ENCODE data around the gene ABTB2.

ABTB2 gene

DNA sequence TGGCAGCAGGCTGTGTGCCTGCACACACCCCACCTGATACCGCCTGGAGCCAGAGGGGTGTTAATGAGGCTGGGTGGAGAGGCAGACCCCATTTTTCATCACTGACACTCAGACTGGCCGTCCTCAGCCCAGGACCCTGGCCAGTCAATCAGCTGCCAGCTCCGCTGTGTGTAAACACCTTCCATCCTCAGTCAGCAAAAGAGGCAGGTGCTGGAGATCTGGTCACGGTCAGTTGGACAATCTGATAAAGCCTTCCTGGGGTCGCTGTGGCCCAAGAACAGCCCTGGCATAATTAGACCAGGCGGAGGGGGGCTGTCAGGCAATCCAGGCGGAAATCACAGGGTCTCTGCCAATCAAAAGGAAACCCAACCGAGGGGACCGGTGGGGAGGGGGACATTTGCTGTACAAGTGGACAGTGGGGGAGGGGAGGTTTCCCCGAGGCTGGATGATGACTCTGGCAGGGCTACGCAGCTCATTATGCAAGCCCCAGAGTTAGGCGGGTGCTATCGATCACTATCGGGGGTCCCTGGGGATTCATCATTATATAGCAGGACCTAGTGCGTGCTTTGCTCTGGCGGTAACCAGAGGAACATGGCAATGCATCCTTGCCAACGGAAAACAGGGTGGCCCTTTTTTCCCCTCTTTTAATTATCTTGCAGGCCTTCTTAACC lies 72.9 kb downstream of the ABTB2 start:
- TF ChIP-seq SIN3A (IDR thresholded peaks at IDR 0.05; ENCODE audit: borderline replicate concordance, insufficient read depth, low read length): no peak
- TF ChIP-seq FOXP2 (optimal IDR thresholded peaks at IDR 0.05; ENCODE audit: borderline replicate concordance, extremely low read depth, extremely low read length, insufficient read depth): peak; percentile 23

DNA sequence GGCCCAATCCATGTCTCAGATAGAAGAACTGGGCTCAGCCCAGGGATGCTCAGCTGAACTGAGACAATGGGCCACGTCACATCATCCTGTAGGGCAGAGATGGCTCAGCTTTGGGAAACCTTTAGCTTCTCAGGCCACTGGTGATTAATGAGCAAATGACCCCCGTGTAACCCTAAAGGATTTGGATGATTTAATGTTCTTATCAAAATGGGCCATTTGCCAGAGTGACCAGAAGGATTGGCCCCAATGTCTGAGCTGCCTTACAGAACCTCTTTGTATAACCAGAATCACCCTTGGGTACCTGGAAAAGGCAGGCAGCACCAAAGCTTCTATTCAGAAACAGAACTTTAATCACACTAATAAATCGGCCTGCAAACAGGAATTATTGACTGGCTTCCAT lies 73.7 kb downstream of the ABTB2 start:
- no peak for TF ChIP-seq FOXP2 (optimal IDR thresholded peaks at IDR 0.05; ENCODE audit: borderline replicate concordance, extremely low read depth, extremely low read length, insufficient read depth)

DNA sequence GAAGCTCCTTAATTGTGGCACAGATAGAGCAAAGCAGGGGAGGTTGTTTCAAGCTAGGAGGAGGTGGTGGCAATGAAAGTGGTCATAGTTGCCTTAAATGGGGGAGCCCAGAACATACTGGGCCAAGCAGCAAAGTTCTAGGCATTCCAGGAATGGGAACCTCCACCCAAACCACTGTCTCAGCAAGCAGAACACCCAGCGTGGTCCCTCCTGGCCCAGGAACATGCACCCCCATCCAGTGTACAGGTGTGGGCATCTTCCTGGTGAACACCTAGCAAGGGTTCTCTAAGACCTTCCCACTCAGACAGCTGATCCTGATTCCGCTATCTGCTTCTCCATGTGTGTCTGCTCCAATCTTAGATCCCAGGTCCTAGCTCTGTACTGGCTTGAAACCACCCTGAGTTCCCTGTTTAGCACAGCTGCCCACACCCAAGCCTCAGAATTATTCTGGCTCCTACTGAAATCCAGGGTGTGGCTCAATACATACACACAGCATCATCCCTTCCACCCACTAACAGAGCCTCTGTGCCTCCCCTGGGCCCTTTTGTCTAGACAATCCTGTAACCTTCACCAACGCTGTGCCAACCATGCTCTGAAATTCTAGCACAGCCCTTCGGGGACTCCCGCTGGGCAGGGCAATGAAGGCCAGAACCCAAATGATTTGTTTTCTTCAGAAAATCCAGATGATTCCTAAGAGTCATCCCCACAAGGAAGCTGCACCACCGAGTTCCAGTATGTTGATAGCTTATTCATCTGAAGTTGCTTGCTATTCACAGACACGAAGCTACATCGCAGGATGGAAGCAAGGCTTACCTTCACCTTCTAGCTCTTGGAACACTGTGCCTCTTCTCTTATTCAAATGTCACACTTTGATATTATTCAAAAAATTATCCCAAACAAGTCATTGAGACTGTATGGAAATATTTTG lies 76.6 kb downstream of the ABTB2 start:
- no peak for TF ChIP-seq TAF1 (IDR thresholded peaks at IDR 0.05; ENCODE audit: borderline replicate concordance, insufficient read depth, low read length)
- TF ChIP-seq FOXP2 (optimal IDR thresholded peaks at IDR 0.05; ENCODE audit: borderline replicate concordance, extremely low read depth, extremely low read length, insufficient read depth): no peak
- no peak for TF ChIP-seq SIN3A (IDR thresholded peaks at IDR 0.05; ENCODE audit: borderline replicate concordance, insufficient read depth, low read length)
- TF ChIP-seq POLR2AphosphoS5 (IDR thresholded peaks at IDR 0.05; ENCODE audit: low read depth, low read length): no peak
- TF ChIP-seq, protein P1, sequence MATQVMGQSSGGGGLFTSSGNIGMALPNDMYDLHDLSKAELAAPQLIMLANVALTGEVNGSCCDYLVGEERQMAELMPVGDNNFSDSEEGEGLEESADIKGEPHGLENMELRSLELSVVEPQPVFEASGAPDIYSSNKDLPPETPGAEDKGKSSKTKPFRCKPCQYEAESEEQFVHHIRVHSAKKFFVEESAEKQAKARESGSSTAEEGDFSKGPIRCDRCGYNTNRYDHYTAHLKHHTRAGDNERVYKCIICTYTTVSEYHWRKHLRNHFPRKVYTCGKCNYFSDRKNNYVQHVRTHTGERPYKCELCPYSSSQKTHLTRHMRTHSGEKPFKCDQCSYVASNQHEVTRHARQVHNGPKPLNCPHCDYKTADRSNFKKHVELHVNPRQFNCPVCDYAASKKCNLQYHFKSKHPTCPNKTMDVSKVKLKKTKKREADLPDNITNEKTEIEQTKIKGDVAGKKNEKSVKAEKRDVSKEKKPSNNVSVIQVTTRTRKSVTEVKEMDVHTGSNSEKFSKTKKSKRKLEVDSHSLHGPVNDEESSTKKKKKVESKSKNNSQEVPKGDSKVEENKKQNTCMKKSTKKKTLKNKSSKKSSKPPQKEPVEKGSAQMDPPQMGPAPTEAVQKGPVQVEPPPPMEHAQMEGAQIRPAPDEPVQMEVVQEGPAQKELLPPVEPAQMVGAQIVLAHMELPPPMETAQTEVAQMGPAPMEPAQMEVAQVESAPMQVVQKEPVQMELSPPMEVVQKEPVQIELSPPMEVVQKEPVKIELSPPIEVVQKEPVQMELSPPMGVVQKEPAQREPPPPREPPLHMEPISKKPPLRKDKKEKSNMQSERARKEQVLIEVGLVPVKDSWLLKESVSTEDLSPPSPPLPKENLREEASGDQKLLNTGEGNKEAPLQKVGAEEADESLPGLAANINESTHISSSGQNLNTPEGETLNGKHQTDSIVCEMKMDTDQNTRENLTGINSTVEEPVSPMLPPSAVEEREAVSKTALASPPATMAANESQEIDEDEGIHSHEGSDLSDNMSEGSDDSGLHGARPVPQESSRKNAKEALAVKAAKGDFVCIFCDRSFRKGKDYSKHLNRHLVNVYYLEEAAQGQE (IDR thresholded peaks at IDR 0.05; ENCODE audit: insufficient read depth in 1 of 2, low read depth in 2 of 2, low read length in 2 of 2): no peak

DNA sequence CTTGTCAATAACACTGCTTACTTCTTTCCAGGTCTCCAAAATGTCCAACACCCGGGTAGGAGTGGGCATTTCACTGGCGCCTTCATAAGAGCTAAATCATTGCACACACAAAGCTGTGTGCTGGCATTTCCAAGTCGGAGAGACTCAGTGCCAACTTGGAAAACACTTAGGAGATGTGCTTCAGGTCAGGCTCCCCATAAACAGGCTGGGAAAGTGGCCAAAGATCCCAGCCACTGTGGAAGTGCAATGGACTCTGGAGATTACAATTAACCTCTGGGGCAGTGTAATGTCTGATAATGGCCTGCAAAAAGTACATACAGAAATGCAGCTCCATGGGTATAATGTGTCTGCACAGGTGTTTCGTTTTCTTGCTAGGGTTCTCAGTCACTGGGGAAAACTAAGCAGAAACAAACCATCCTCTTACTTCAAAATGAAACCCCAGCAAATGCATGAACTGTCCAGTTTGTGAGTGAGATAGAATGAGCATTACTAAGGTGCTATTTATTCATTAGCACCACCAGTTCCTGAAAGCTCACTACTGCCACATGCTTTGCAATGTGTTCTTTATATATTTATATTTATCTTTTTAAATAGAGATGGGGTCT lies 79.0 kb downstream of the ABTB2 start:
- no peak for TF ChIP-seq POLR2AphosphoS5 (IDR thresholded peaks at IDR 0.05; ENCODE audit: low read depth, low read length)
- TF ChIP-seq, protein P1 (IDR thresholded peaks at IDR 0.05; ENCODE audit: insufficient read depth in 1 of 2, low read depth in 2 of 2, low read length in 2 of 2): no peak
- TF ChIP-seq SIN3A (IDR thresholded peaks at IDR 0.05; ENCODE audit: borderline replicate concordance, insufficient read depth, low read length): no peak
- TF ChIP-seq FOXP2 (optimal IDR thresholded peaks at IDR 0.05; ENCODE audit: borderline replicate concordance, extremely low read depth, extremely low read length, insufficient read depth): no peak
- no peak for TF ChIP-seq TAF1 (IDR thresholded peaks at IDR 0.05; ENCODE audit: borderline replicate concordance, insufficient read depth, low read length)

DNA sequence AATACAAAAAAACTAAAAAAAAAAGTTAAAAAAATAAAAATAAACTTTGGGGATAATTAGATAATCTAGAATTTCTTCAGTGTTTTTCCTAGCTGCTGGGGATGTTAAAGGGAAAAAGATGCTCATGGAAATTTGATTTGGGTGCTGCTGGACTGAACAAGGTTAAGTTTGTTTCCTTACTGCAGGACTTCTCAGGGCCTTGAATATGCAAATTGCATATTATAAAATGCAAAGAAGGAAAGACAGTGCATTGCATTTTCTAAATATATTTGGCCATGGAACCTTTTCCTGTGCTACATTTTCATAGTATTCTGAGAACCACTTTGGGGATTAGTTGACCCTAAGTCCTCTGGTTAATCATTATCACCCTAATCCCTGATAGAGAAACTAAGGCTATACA lies 79.6 kb downstream of the ABTB2 start:
- TF ChIP-seq FOXP2 (optimal IDR thresholded peaks at IDR 0.05; ENCODE audit: borderline replicate concordance, extremely low read depth, extremely low read length, insufficient read depth) (no peak), POLR2AphosphoS5 (IDR thresholded peaks at IDR 0.05; ENCODE audit: low read depth, low read length) (no peak), SIN3A (IDR thresholded peaks at IDR 0.05; ENCODE audit: borderline replicate concordance, insufficient read depth, low read length) (no peak), TAF1 (IDR thresholded peaks at IDR 0.05; ENCODE audit: borderline replicate concordance, insufficient read depth, low read length) (no peak)
- TF ChIP-seq, protein P1 (IDR thresholded peaks at IDR 0.05; ENCODE audit: insufficient read depth in 1 of 2, low read depth in 2 of 2, low read length in 2 of 2): no peak

Data from PFSK-1 (cell line).